Loucy (cell line): ENCODE results near the gene PLXNA4.

Experiments used
- EZH2phosphoT487 ChIP-seq: fragments of 200-600 bp; IDR thresholded peaks from 2 replicates; pipeline ENCODE4 v1.6.1; 2018; ENCODE audit warnings: antibody characterized with exemption, mild to moderate bottlenecking, moderate library complexity, borderline replicate concordance
- TF ChIP-seq, protein P1 (sequence below): fragments of 200-600 bp; sonication (generic); conservative IDR thresholded peaks from 2 replicates; pipeline ENCODE4 v1.5.1; 2014; ENCODE audit warnings: mild to moderate bottlenecking, antibody characterized with exemption, low read length

- TF ChIP-seq, protein P1, sequence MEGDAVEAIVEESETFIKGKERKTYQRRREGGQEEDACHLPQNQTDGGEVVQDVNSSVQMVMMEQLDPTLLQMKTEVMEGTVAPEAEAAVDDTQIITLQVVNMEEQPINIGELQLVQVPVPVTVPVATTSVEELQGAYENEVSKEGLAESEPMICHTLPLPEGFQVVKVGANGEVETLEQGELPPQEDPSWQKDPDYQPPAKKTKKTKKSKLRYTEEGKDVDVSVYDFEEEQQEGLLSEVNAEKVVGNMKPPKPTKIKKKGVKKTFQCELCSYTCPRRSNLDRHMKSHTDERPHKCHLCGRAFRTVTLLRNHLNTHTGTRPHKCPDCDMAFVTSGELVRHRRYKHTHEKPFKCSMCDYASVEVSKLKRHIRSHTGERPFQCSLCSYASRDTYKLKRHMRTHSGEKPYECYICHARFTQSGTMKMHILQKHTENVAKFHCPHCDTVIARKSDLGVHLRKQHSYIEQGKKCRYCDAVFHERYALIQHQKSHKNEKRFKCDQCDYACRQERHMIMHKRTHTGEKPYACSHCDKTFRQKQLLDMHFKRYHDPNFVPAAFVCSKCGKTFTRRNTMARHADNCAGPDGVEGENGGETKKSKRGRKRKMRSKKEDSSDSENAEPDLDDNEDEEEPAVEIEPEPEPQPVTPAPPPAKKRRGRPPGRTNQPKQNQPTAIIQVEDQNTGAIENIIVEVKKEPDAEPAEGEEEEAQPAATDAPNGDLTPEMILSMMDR, result no peak
- TF ChIP-seq EZH2phosphoT487, result no peak
Observed at GRCh38 chr7:132542895-132543294, 33.4 kb downstream of the PLXNA4 start.
